Measurements from ENCODE around the gene HIVEP3.

The HIVEP3 gene

DNA sequence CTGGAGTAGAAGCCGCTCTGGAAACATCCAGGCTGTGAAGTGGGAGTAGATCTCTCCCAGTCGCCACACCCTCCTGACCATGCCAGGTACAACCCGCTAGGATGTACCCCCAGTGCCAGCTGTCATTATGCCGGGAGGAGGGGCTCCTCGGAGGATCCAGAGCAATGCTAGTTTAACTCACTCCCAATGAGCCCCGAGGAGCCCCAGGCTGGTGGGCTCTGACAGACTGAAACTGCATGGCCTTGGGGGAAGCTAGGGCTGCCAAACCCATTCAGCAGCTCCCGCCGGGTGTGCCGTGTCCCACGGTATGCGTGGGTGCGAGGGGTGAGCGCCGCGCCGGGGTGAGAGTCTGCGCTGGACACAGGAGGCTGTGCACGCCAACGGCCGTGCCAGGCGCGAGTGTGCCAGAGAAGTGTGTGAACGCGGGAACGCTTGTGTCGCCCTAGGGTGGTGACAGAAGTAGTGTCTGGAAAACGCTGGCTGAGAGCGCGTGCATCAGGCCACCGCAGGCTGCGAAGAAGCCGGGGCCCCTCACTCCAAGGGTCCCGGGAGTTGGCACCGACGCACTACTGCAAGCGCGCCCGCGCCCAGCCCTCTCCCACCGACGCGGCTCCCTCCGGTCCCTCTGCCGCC, 257.2 kb downstream of the HIVEP3 start:
- no peak for DNase-seq

DNA sequence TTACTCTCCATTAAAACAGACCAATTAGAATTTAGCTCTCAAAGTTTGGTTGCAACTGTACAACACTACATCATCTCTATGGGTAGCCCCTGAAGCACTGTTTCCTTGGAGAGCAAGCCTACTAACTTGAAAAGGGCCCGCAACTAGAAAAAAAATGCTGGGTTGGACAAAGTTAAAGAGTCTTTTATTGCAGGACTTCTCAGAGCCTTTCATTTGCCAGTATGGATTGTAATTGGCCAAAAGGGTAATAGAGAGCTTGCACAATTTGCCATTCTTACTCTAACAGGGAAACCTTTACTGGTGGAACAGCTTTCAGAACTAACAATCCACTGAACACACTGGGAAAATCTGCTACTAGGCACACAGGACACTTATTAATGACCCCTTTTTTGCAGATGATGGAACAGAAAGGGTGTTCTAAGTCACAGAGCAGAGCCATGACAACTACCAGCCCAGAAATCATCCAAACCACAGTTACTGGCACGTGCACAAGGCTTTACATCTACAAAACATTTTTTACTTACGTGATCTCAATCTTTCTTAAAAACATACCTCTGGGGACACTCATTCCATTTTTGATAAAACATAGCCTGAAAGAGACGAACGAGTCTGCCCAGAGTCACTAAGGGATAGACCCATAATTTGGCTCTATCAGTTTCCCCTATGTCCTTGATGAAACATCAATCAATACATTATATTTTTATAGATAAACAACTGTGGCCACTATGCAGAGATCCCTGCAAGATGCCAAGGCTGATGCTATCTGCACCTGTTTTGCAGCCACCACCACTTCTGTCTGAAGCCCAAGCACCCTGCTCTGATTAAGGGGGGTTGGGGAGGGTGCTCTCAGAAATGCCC, 257.9 kb downstream of the HIVEP3 start:
- no peak for DNase-seq

GRCh38 chr1:41659903-41660302, 258.8 kb downstream of the HIVEP3 start:
- DNase-seq = no peak

GRCh38 chr1:41659159-41659495, 259.6 kb downstream of the HIVEP3 start:
- no peak for DNase-seq

GRCh38 chr1:41658431-41659158, 260.1 kb downstream of the HIVEP3 start:
- no peak for DNase-seq

DNA sequence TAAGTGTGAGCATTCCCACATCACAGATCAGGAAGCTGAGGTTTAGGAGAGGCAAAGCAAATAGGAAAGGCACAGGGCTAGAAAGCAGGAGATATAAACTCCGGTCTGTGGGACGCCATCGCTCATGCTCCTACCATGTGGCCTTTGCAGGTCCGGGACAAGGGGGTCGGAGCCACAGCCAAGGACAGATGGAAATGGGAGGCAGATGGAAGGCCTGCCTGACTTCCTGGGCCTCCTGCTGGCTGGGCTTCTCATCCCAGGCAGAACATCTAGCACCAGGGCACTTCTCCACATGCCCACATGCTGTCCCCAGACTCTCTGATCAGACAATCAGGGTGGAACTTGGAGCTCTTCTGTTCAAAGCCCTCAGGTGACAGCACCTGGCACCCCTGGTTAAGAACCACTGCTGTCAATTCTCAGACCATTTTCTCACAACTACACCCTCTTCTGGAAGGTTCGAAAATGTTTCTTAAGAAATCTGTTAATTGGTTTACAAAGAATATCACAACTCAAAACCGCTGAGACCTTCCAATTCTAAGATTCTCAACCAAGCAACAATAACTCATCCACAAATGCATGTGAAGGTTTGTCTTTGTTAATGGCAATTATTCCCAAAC, 260.9 kb downstream of the HIVEP3 start:
- no peak for DNase-seq

DNA sequence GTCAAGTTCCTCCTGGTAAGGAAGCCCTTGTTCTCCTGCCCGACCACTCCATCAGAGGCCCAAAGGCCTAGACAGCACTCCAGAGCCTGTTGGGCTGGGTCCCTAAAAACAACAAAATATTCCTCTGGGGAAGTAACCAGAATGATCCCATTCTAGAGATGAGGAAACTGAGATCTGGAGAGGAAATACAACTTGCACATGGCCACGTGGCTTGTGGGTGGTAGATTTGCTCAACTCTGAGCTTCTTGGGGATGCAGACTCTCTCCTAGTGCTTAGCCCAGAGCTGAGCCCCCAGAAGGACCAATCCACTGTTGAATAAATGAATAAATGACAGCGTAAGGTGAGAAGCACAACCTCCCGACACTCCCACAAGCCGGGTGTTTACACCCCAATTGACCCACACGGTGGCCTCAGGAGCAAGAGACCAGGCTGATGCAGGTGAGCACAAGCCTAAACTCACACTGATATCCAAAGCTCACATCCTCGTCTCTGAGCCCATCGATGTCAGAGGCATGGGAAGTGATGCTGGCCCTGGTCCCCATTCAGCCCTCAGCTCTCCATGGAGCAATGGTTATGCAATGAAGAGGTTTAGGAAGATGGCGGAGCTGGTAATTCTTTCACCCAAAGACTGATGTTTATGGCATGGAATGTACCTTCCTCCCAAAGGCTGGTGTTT, 261.8 kb downstream of the HIVEP3 start:
- no peak for DNase-seq

GRCh38 chr1:41656068-41656467, 262.7 kb downstream of the HIVEP3 start:
- DNase-seq = no peak

DNA sequence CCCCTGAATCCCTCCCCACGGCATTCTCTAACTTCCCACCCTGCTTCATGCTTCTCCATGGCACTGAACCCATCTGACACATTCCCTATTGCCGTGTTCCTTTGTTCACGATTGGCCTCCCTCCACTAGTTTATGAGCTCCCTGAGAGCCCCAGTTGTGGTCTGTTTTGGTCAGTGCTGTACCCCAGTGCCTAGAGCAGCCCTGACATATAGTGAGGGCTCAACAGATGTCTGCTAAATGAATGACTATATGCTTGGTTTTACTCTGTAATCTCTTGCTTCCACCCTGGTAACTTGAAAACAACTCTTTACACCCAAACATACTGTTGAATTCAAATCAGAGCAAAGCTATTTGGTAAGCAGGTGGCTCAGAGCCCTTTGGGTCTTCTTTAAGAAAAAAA, 263.1 kb downstream of the HIVEP3 start:
- DNase-seq = no peak

DNA sequence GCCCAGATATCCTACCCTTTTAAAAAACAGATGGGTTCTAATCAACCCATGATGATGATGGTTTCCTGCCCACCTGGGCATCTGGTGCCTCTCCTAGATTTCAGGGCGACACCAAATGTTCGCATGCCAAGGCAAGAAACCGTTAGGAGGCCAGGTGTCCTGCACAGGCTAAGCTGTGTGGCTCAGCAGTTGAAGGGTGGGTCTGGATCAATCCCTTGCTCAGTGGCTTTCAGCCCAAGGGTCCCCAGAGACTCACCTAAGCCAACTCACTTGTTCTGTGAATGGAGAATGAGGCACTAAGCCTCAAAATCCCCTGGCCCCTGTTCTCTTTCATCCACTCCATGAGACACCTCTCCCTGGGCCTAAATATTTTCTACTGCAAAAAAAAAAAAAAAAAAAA, 265.1 kb downstream of the HIVEP3 start:
- DNase-seq = no peak

GRCh38 chr1:41652384-41653265, 266.1 kb downstream of the HIVEP3 start:
- DNase-seq = no peak

- DNase-seq = no peak
Measured at GRCh38 chr1:41650028-41650880, 268.5 kb downstream of the HIVEP3 start.

- no peak for DNase-seq
Measured at GRCh38 chr1:41649396-41650027, 269.2 kb downstream of the HIVEP3 start.

- DNase-seq = no peak
Measured at GRCh38 chr1:41648844-41649243, 269.9 kb downstream of the HIVEP3 start.

- DNase-seq = no peak
Measured at GRCh38 chr1:41648230-41648629, 270.5 kb downstream of the HIVEP3 start.

DNA sequence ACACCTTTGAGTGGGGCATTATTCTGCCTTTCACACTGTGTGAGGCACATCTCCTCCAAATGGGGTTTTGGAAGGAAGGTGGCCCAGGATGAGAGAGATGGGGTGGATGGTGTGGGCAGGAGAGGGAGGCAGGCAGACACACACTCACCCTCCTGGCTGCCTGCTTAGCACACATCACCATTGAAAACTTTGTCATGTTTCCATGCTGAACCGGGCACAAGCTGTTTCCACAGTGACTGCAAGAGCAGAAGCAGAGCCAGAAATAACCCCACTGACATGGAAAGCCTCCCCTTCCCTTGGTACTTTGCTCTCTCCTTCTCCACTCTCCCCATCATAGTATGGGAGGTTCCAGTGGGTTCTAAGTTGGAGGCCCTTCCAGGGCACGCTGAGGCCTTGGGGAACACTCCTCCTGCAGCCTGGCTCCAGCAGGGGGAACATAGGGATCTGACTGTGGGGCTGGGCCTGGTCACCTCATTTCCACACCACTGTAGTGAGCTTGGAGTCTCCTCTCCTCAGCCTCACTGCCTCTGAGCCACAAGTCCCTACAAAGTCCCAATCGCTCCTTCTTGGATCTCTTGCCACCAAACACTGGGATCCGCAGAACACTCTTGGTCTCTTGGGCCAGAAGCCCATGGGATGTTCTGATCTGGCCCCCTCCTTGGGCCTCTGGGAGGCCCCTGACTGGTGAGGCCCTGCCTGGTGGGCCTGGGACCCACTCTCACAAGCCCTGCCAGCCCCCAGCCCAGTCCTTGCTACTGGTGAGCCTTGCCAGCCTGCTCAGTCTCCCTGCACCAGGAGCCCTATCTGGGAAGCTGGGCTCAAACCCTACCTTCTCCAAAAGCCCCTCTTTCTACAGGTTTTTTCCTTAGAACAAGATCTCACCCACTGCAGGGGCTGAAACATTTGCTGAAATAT, 271.2 kb downstream of the HIVEP3 start:
- DNase-seq = no peak

GRCh38 chr1:41646186-41646585, 272.5 kb downstream of the HIVEP3 start:
- DNase-seq = no peak

DNA sequence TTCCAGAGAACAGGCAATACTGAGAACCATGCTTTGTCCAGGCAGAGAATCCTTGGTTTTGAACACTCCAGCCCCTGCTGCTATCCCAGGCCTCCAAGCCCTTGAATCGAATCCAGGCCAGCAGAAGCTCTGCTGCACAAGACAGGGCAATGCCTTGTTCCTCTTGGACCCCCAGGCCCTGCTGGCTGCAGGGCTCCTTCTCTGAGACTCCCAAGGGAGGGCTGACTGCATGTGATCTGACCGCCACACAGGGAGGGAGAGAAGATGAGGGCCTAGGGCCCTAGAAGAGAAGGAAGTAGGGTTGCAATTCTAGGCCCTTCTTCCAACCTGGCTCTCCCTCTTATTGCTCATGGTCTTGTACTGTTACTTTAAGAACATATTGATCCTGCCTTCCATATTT, 273.7 kb downstream of the HIVEP3 start:
- no peak for DNase-seq
